Spleen (tissue), 11 donors: ENCODE results near the gene GRB10. TPM values are rescaled to one million over a fixed set of nuclear protein-coding genes. Genes with fewer than 3 reads are reported as not detected.
A peak's percentile ranks its signal among the peaks of the same experiment; 100 is the strongest.

Experiments
- DNase-seq: peaks from one replicate; pipeline ENCODE4 v3.0.0-alpha.2; 2020
- H3K27ac ChIP-seq, 8 donors: fragments of 200-600 bp; sonication (generic) in 7 of 8; 1 replicate in 4 of 8; 2 replicates in 4 of 8; pipeline versions ENCODE4 v1.5.0 to v1.8.0; 2016 to 2021; ENCODE audit warnings: inconsistent platforms in 4 of 8, mild to moderate bottlenecking in 4 of 8, moderate library complexity in 1 of 8
- H3K27me3 ChIP-seq, 7 donors: fragments of 200-600 bp; sonication (generic) in 6 of 7; replicated peaks in 1 of 7; 1 replicate in 4 of 7; 2 replicates in 3 of 7; pipeline versions ENCODE4 v1.5.0 to v1.8.0; 2016 to 2021; ENCODE audit warnings: inconsistent platforms in 3 of 7, mild to moderate bottlenecking in 1 of 7
- H3K36me3 ChIP-seq, 6 donors: fragments of 200-600 bp; sonication (generic) in 5 of 6; 1 replicate in 4 of 6; 2 replicates in 2 of 6; pipeline versions ENCODE4 v1.5.0 to v1.8.0; 2016 to 2021; ENCODE audit warnings: inconsistent platforms in 2 of 6
- H3K4me1 ChIP-seq, 6 donors: fragments of 200-600 bp; sonication (generic) in 5 of 6; 1 replicate in 3 of 6; 2 replicates in 3 of 6; pipeline versions ENCODE4 v1.5.0 to v1.8.0; 2016 to 2021; ENCODE audit warnings: inconsistent platforms in 3 of 6
- H3K4me3 ChIP-seq, 8 donors: fragments of 200-600 bp; sonication (generic) in 7 of 8; 1 replicate in 4 of 8; 2 replicates in 4 of 8; pipeline versions ENCODE4 v1.5.0 to v1.8.0; 2016 to 2021; ENCODE audit warnings: inconsistent platforms in 4 of 8, mild to moderate bottlenecking in 4 of 8, moderate library complexity in 2 of 8
- H3K9me3 ChIP-seq, 8 donors: fragments of 200-600 bp; sonication (generic) in 7 of 8; 1 replicate in 4 of 8; 2 replicates in 4 of 8; pipeline versions ENCODE4 v1.5.0 to v1.8.0; 2016 to 2021; ENCODE audit warnings: inconsistent platforms in 4 of 8
- POLR2A ChIP-seq, 3 donors: fragments of 450-650 bp; IDR thresholded peaks; one replicate each; pipeline ENCODE4 v1.5.1; 2017; ENCODE audit warnings: antibody characterized with exemption in 3 of 3, mild to moderate bottlenecking in 1 of 3
- POLR2AphosphoS5 ChIP-seq, 3 donors: sonication (generic); formaldehyde crosslinking; IDR thresholded peaks; one replicate each; pipeline ENCODE4 v1.5.1; 2017; ENCODE audit warnings: antibody characterized with exemption in 3 of 3
- WGBS, 5 donors: extraction: QIAGEN DNeasy Blood & Tissue Kit in 3 of 5; methylation state at CpG; one replicate each; pipeline versions ENCODE4 v1.1.5 to v1.1.7; 2013 to 2018; 5-methylcytosine and 5-hydroxymethylcytosine counted together
- intact Hi-C: fragments of 100-400 bp; cut with DNase I; formaldehyde crosslinking; loops from one replicate; pipeline ENCODE4 v1.15.0; 2023; ENCODE audit warnings: low total_unique reads
- polyA plus RNA-seq, 3 donors: library from polyadenylated mRNA; stranded (reverse); fragments of 200-250 nt; gene quantifications; one replicate each; pipeline ENCODE4 v1.2.1, GENCODE V29; 2013
- total RNA-seq, 7 donors: library from RNA; depleted of rRNA in 3 of 7; stranded (reverse); fragments of >200 nt in 3 of 7; fragmentation: NEBNext Ultra II Directional in 4 of 7; extraction: Animal tissue kit (Norgen Biotek cat#: 25700) in 4 of 7; gene quantifications; one replicate each; pipeline versions ENCODE4 v1.1.0 to v1.2.1, GENCODE V29; 2016 to 2021
- TF ChIP-seq, protein P1 (sequence below), 11 experiments: fragments of 200-600 bp in 7 of 11; fragments of 450-650 bp in 4 of 11; sonication (generic) in 4 of 11; IDR thresholded peaks in 8 of 11; conservative IDR thresholded peaks in 3 of 11; 1 replicate in 7 of 11; 2 replicates in 4 of 11; pipeline versions ENCODE4 v1.4.0 to v1.8.0; 2016 to 2021; ENCODE audit warnings: antibody characterized with exemption in 11 of 11, inconsistent platforms in 4 of 11, mild to moderate bottlenecking in 1 of 11
- donor health status: healthy with polysubstance abuse.
- donor health status: DM: no; HTN: no; CAD: no; lungs with moderate emphysema.
- donor health status: DM: no; HTN: no; CAD: no.
- donor health status: Bipolar disorder and iron deficiency.
- donor health status: healthy.
- donor health status: DM: no; HTN: no; CAD: no.
- donor health status: DM: yes; HTN: yes; CAD: no.

Gene GRB10
- total and polyA plus RNA-seq, 10 donors: 11.3 to 159 (median 115) TPM

DNA sequence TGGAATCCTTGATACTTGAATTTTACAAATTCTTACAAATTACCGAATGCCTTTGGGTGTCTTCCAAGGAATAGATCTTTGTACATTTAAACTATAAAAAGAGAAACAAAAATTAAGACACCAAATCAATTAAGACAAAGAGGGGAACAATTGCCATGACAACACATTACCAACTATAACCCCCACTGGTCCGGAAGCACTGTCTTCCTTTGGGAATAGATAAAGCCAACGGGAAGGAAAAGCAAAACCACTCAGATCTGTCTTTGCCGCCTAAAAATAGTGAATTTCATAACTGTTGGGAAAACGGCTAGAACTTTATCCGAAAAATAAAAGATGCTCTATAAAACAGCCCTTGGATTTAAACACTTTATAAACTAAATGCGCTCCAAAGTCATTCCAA is 37.4 kb downstream of the GRB10 start:
- peaks cover 0 to 28% (median 0%) of the 10 kb centered on the region in 6 donors for H3K36me3 ChIP-seq
- intact Hi-C loops: no loop called here
- 49 to 70% (median 55%) methylated on average over 7 of the region's 7 CpGs for WGBS, 5 donors
- TF ChIP-seq, protein P1, sequence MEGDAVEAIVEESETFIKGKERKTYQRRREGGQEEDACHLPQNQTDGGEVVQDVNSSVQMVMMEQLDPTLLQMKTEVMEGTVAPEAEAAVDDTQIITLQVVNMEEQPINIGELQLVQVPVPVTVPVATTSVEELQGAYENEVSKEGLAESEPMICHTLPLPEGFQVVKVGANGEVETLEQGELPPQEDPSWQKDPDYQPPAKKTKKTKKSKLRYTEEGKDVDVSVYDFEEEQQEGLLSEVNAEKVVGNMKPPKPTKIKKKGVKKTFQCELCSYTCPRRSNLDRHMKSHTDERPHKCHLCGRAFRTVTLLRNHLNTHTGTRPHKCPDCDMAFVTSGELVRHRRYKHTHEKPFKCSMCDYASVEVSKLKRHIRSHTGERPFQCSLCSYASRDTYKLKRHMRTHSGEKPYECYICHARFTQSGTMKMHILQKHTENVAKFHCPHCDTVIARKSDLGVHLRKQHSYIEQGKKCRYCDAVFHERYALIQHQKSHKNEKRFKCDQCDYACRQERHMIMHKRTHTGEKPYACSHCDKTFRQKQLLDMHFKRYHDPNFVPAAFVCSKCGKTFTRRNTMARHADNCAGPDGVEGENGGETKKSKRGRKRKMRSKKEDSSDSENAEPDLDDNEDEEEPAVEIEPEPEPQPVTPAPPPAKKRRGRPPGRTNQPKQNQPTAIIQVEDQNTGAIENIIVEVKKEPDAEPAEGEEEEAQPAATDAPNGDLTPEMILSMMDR (IDR thresholded peaks at IDR 0.05 in 8 of 11, conservative IDR thresholded peaks at IDR 0.05 in 3 of 11): no peak
- TF ChIP-seq POLR2A (IDR thresholded peaks at IDR 0.05) (no peak), POLR2AphosphoS5 (IDR thresholded peaks at IDR 0.05) (no peak)
- H3K27ac ChIP-seq: peak overlapping the region in 4 of 8 donors; percentile 32 to 65 (median 44)
- H3K4me3 ChIP-seq: no peak overlapping the region
- no peak for DNase-seq
- H3K9me3 ChIP-seq: no peaks in the 10 kb centered on the region
- H3K27me3 ChIP-seq: no peaks in the 10 kb centered on the region
- H3K4me1 ChIP-seq: peaks cover 4 to 47% (median 6%) of the 10 kb centered on the region in 6 donors

DNA sequence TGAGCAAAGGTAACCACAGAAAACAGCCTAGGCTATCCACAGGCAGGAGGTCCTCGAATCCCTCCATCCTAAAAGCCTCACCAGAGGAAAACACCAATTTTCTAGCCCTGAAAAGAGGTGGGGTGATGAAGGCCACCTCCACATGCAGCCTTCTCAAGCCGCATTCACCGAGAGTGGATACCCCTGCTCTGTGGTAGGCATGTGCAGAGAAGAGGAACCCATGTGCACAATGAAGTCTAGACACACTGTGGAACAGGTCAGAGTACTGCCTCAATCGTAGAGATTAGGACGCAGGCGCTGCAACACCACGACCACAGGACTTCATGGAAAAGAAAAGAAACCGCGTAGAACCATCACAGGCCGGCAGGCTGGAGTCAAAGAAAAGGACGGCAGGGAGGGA is 38.8 kb downstream of the GRB10 start:
- Histone ChIP-seq H3K27me3 (no peaks in the 10 kb centered on the region), H3K4me3 (no peak overlapping the region), H3K9me3 (no peaks in the 10 kb centered on the region), H3K4me1 (peaks cover 4 to 59% (median 19%) of the 10 kb centered on the region in 6 donors), H3K27ac (peak overlapping the region in 1 of 8 donors; percentile 9), H3K36me3 (peaks cover 0 to 20% (median 0%) of the 10 kb centered on the region in 6 donors)
- 80 to 94% (median 90%) methylated on average over 11 of the region's 11 CpGs for WGBS, 5 donors
- intact Hi-C loops: no loop called here
- DNase-seq: no peak
- TF ChIP-seq, protein P1 (IDR thresholded peaks at IDR 0.05 in 8 of 11, conservative IDR thresholded peaks at IDR 0.05 in 3 of 11): no peak
- no peak for TF ChIP-seq POLR2A (IDR thresholded peaks at IDR 0.05)
- TF ChIP-seq POLR2AphosphoS5 (IDR thresholded peaks at IDR 0.05): no peak

DNA sequence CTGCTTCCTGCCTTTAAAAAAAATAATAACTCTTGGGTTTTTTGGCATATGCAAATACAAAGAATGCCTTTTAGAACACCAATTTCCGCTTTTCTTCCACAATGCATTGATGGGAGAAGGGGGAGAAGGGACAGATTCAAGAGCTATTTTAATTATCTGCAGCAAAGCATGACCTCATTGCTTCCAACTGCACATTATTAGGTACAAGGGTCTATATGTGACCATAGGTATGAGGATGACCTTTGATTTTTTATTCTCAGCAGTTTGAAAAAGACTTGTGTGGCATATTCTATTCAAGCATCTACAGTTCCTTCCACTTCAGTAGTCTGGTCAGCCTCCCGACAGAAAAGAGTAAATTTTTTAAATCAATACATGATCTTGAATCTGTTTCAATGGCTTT is 39.7 kb downstream of the GRB10 start:
- TF ChIP-seq POLR2AphosphoS5 (IDR thresholded peaks at IDR 0.05): no peak
- TF ChIP-seq, protein P1 (IDR thresholded peaks at IDR 0.05 in 8 of 11, conservative IDR thresholded peaks at IDR 0.05 in 3 of 11): no peak
- no peak for TF ChIP-seq POLR2A (IDR thresholded peaks at IDR 0.05)
- intact Hi-C loops: no loop called here
- Histone ChIP-seq H3K27ac (no peak overlapping the region), H3K4me1 (peaks cover 4 to 59% (median 19%) of the 10 kb centered on the region in 6 donors), H3K27me3 (no peaks in the 10 kb centered on the region), H3K36me3 (peaks cover 0 to 17% (median 0%) of the 10 kb centered on the region in 6 donors), H3K4me3 (no peak overlapping the region), H3K9me3 (no peaks in the 10 kb centered on the region)
- no peak for DNase-seq
- 73 to 90% (median 86%) methylated on average over 2 of the region's 2 CpGs for WGBS, 5 donors

DNA sequence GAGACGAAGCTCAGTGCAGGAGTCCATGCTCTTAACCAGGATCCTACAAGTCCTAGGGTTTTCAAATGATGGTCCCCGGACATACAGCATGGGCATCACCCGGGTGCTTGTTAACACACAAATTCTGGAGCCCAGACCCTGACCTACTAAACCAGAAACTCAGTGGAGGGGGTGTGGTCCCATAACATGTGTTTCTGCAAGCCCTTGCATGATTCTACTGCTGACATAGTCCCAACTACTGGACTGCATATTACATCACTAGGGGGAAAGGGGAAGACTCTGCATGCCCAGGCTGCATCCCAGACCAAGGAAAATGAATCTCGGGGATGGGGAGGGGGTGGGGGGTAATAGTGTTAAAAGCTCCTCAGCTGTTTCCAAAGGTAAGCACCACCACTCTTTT is 40.3 kb downstream of the GRB10 start:
- intact Hi-C loops: no loop called here
- DNase-seq: no peak
- H3K36me3 ChIP-seq: peaks cover 0 to 11% (median 0%) of the 10 kb centered on the region in 6 donors
- H3K4me3 ChIP-seq: no peak overlapping the region
- H3K4me1 ChIP-seq: peaks cover 4 to 57% (median 19%) of the 10 kb centered on the region in 6 donors
- 72 to 93% (median 85%) methylated on average over 3 to 4 of the region's 4 CpGs for WGBS, 5 donors
- H3K27me3 ChIP-seq: no peaks in the 10 kb centered on the region
- no peaks in the 10 kb centered on the region for H3K9me3 ChIP-seq
- TF ChIP-seq, protein P1 (IDR thresholded peaks at IDR 0.05 in 8 of 11, conservative IDR thresholded peaks at IDR 0.05 in 3 of 11): no peak
- TF ChIP-seq POLR2A (IDR thresholded peaks at IDR 0.05) (no peak), POLR2AphosphoS5 (IDR thresholded peaks at IDR 0.05) (no peak)
- no peak overlapping the region for H3K27ac ChIP-seq
